Body of pancreas (tissue), 4 donors: ENCODE measurements around the gene RCC2.

Source experiments
- CTCF ChIP-seq, 7 experiments: fragments of 450-650 bp in 4 of 7; fragments of 200-600 bp in 3 of 7; sonication (generic) in 3 of 7; IDR thresholded peaks; one replicate each; pipeline ENCODE4 v1.5.1; 2016 to 2019; ENCODE audit warnings: antibody characterized with exemption in 7 of 7
- POLR2A ChIP-seq, 3 donors: fragments of 450-650 bp; IDR thresholded peaks; one replicate each; pipeline ENCODE4 v1.6.1; 2016; ENCODE audit warnings: antibody characterized with exemption in 3 of 3, mild to moderate bottlenecking in 2 of 3

GRCh38 chr1:17359808-17360207 is 79.7 kb downstream of the RCC2 start:
- no peak for TF ChIP-seq CTCF (IDR thresholded peaks at IDR 0.05)
- no peak for TF ChIP-seq POLR2A (IDR thresholded peaks at IDR 0.05)
